ENCODE measurements around the gene KRT33B.
"Not testable (repeated sequence)": the region's sequence is repeated elsewhere in the genome, so short reads cannot be mapped to it uniquely, and the experiment has no call there.

KRT33B gene

DNA sequence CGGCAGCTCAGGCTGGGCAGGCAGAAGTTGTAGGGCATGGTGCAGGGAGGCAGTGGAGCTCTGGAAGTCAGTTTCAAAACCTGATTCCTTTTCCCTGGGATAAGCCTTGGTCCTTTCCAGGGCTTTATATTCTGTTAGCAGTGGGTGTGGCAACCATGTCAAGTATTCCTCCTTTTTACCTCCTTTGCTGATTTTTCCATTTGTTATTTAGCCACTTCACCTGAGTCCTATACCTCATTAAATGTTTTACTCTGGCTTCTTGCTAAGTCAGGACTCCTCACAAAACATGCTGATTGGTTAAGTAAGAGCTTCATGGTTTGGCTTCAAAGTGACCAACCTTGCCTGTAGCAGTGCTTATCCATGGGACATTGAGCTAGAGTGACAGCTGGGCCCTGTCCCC lies at the start of gene KRT33B:
Gene KRT33B (minus strand): TSS at position 101 of the 400 bp plus-strand sequence. CDS start 63 bp downstream, at position 38.
- no peak for DNase-seq

DNA sequence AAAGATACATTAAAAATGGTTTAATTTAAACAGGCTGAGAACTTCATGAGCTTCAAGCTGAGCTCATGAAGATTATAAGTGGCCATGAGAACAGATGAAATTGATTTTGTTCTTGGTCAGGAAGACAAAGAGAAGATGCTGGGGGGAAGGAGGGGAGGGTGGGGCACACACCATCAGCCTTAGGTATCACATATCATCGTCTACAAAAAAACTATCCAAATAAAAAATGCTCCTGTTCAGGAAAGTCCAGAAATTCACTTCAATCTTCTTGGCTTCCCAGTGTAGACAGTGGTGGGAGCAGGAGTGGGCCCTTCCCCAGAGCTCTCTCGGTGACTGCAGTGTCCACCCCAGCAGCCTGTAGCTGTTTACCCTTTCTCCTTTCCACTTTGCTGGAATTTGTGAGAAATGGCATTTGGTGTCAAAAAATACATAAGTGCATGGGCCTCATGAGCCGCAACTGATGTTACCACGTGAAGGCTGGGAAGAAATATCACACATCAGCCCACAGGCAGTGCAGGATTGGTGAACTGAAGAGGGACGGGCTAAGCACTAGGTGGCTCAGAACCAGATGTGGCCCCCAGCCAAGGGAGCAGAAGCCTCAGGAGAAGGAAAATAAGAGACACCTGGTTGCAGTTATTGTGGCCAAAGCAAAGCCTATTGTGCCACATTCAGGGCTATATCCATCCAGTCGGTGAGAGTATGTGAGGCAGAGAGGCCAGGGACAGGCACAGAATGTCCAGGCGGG lies 48.7 kb upstream of the KRT33B start:
- no peak for DNase-seq

- no peak for DNase-seq
Measured at GRCh38 chr17:41417576-41418015, 48.0 kb upstream of the KRT33B start.

DNA sequence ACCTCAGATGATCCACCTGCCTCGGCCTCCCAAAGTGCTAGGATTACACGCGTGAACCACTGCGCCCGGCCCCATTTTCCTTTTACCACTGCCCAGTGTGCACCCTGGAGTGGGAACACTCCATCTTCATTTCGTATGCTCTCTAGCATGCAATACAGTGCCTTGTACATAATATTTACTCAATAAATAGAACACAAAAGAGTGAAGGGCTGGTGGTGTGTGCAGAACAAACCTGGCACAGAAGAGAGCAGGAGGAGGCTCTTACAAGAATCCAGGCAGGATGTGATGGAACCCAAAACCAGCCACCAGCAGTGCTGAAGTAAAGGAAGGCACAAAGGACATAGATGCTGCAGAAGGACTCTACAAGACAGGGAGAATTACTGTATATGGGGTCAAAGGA lies 47.5 kb upstream of the KRT33B start:
- DNase-seq, result no peak

GRCh38 chr17:41416479-41416878 lies 46.9 kb upstream of the KRT33B start:
- DNase-seq, result no peak

DNA sequence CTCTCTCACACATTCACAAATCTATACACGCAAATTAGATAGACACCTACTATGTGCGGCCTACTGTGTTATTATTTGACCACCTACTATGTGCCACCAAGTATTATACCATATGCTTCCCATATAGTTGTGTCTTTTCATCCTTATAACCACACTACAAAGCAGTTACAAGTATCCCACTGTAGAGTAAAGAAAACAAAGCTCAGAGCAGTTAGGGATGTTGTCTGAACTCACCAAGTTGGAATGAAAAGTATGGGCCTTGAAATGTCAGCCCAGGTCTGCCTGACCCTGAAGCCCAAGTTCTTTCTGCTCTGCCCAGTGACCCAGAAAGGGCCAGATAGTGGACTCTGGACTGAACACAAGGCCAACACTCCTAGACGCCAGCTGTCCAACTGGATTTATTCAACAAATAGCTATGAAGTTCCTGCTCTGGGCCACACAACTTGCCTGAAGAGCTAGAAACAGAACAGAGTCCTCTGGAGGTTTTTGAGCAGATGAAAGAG lies 46.3 kb upstream of the KRT33B start:
- DNase-seq, result no peak

GRCh38 chr17:41415411-41415810 lies 45.8 kb upstream of the KRT33B start:
- DNase-seq, result no peak

DNA sequence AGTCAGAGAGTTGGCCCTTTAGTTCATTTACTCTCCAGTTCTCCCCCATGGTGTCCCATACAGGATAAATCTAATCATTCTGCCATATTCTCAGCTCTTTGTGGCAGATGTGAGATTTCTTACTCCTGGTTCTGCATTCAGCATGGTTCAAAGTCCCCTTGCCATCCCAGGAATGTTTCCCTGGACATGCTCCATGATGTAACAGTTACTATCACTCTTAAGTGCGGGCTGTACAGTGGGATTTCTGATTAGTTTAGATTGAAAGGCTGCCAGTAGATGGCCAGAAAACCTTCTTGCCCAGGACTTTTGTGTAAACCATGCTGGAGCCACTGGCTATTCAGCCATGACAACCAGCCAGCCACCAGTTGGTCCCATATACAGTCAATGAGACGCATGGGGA lies 44.4 kb upstream of the KRT33B start:
- DNase-seq, result no peak

- DNase-seq, result no peak
Measured at GRCh38 chr17:41413353-41413957, 43.8 kb upstream of the KRT33B start.

DNA sequence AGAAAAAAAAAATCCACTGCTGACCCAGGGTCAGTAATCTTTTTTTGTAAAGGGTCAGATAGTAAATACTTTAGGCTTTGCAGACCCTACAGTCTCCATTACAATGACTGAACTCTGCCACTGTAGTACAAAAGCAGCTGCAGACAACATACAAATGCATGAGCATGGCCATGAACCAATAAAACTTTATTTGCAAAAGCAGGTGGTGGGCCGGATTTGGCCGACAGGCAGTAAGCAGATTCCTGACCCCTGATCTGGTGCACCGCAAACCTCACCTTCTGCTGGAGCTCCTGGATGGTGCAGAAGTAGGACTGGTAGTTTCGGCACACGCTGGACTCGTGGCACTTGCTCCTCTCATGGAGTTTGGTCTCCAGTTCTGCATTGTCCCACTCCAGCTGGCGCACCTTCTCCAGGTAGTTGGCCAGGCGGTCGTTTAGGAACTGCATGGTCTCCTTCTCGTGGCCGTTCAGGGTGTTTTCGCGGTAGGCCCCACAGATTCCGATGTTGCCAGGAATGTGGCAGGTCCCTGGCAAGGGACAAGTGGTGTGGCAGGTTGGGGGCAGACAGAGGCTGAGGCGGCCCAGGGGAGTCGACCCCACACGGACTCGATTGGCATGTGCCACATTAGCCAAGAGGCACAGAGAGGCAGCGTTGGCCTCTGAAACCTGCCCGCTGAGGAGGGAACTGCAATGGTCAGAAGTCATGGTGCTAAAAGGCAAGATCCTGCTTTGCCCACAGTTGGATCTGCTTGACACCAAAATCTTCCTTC lies 41.6 kb upstream of the KRT33B start:
- no peak for DNase-seq

DNA sequence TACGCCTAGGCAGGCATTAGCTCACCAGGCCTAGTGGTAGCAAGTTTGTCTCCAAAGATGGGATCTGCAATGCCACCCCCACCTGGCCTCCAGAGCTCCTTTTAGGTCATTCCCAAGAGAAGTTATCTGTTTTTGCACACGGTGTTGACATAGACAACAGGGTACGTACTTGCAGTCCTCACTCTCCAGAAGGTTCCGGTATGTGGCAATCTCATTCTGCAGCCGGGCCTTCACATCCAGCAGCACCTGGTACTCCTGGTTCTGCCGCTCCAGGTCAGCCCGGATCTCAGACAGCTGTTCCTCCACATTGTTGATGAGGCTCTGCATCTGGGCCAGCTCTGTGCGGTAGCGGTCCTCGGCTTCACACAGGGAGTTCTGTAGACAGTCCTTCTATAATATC lies 37.6 kb upstream of the KRT33B start:
- DNase-seq, result no peak

- no peak for DNase-seq
Measured at GRCh38 chr17:41406205-41406604, 36.6 kb upstream of the KRT33B start.

DNA sequence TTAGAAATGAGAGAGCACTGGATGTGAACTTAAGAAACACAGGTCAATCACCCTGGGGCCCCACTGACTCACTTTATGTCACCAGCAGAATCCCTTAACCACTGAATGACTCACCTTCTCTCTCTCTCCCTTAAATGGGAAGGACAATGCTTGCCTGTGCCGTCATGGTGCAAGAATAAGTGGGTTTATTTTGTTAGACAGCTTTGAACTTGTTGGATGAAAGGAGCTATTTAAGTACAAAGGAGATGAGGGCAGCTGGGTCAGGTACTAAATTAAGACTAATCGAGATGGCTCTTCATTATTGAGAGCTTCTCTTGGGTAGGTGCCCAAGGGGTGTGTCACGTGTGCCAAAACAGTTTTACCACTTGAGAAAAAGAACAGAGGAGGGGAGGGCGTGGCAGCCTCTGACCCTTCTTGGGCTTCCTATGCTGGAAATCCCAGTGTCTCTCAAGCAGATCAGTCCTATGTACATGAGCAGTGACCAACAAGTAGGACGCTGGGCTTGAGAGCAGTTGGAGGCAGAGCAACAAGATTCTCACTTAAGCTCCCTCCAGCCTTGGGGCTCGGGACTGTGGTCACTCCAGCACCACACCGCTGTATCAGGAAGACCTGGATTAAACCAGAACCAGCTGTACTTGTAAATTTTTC lies 34.5 kb upstream of the KRT33B start:
- DNase-seq, result no peak

- no peak for DNase-seq
Measured at GRCh38 chr17:41403404-41404023, 33.9 kb upstream of the KRT33B start.

GRCh38 chr17:41402161-41402560 lies 32.5 kb upstream of the KRT33B start:
- DNase-seq, result no peak

- no peak for DNase-seq
Measured at GRCh38 chr17:41396996-41397660, 27.5 kb upstream of the KRT33B start, which contains the start of gene KRT31. TSS of gene KRT31 (minus strand) at chr17:41397608. CDS start at chr17:41397539, 69 bp downstream.

DNA sequence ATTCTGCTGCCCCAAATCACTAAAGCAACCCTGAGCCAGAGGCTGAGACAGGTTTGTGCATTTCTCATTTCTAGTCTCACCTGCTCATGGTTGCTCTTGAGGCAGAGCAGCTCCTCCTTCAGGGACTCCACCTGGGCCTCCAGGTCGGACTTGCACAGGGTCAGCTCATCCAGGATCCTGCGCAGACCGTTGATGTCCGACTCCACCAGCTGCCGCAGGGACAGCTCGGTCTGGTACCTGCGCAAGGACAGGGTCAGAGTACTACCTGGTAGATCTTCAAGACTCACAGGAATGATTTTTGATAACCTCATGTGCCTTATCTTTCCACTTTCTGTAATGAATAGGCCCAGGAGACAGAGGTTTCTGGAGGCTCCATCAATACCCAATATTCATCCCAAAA lies 26.7 kb upstream of the KRT33B start:
- DNase-seq, result no peak

GRCh38 chr17:41395611-41396010 lies 26.0 kb upstream of the KRT33B start:
- no peak for DNase-seq

DNA sequence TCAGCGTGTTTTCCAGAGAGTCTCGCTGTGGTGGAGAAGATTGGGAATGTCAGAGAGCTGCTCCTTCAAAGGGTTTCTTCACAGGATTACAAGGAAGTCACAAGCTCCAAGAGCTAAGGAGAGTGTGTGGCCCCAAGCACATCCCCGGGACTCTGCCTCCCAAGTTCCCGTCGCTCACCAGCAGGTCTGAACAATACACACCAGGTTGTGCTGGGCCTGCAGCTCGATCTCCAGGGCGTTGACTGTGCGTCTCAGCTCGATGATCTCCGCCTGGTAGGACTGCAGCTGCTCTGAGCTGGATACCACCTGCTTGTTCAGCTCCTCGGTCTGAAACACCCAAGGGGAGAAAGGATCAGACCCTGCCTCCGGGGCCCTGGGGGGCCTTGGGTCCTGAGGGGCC lies 25.4 kb upstream of the KRT33B start:
- DNase-seq, result not testable (repeated sequence)

- no peak for DNase-seq
Measured at GRCh38 chr17:41394254-41394996, 24.8 kb upstream of the KRT33B start.

DNA sequence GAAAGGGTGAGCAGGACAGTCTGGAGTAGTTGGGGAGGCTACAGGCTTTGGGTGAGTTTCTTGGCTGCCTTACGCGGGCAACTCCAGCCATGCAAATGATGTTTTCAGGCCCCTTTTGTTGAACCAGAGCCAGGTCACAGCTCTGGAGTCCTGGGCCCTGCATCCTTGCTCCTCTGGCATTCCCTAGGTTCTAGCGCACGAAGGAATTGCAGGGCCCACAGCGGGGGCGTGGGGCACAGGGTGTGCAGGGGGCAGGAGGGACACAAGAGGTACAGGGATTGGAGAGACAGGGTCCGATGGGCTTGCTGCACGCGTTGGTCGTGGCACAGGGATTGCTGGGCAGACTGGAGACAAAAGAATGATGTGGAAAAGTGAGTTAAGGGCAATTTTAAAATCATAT lies 24.2 kb upstream of the KRT33B start:
- DNase-seq, result no peak

All from activated CD4-positive, alpha-beta T cell treated with anti-CD3 and anti-CD28 coated beads for 1 hour (primary cell).